Skin epidermis (tissue), 12 donors: ENCODE data around the gene SLC39A1.

Experiments
- H3K27ac ChIP-seq, 21 experiments: fragments of 200-600 bp; sonication (generic) in 11 of 21; one replicate each; pipeline ENCODE4 v1.5.0; 2020; ENCODE audit warnings: mild to moderate bottlenecking in 3 of 21, inconsistent platforms in 2 of 21, moderate library complexity in 2 of 21
- H3K4me3 ChIP-seq, 7 experiments: fragments of 200-600 bp; sonication (generic) in 2 of 7; one replicate each; pipeline ENCODE4 v1.5.0; 2020; ENCODE audit warnings: inconsistent platforms in 2 of 7, mild to moderate bottlenecking in 2 of 7, moderate library complexity in 1 of 7

The SLC39A1 gene

GRCh38 chr1:153936011-153936802, 27.1 kb downstream of the SLC39A1 start:
- H3K27ac ChIP-seq = no peak overlapping the region

GRCh38 chr1:153934746-153935145, 28.6 kb downstream of the SLC39A1 start:
- H3K4me3 ChIP-seq = no peak overlapping the region
- no peak overlapping the region for H3K27ac ChIP-seq

More at GRCh38 chr1:153936011-153936802, 27.1 kb downstream of the SLC39A1 start:
- no peak overlapping the region for H3K4me3 ChIP-seq

GRCh38 chr1:153933955-153934354, 29.4 kb downstream of the SLC39A1 start:
- no peak overlapping the region for H3K4me3 ChIP-seq
- H3K27ac ChIP-seq = no peak overlapping the region

GRCh38 chr1:153933430-153933829, 29.9 kb downstream of the SLC39A1 start:
- H3K27ac ChIP-seq = peak overlapping the region in 1 of 21 experiments; percentile 1
- H3K4me3 ChIP-seq = no peak overlapping the region

GRCh38 chr1:153932156-153933131, 30.9 kb downstream of the SLC39A1 start:
- Histone ChIP-seq H3K4me3 (no peak overlapping the region), H3K27ac (no peak overlapping the region)

- Histone ChIP-seq H3K27ac (no peak overlapping the region), H3K4me3 (no peak overlapping the region)
Measured at GRCh38 chr1:153929981-153930948, 33.1 kb downstream of the SLC39A1 start.

- H3K27ac ChIP-seq = peak overlapping the region in 2 of 21 experiments; percentile 14 to 63
Measured at GRCh38 chr1:153929426-153929825, 33.9 kb downstream of the SLC39A1 start.

GRCh38 chr1:153928791-153929341, 34.5 kb downstream of the SLC39A1 start:
- no peak overlapping the region for H3K4me3 ChIP-seq
- peak overlapping the region in 3 of 21 experiments; percentile 14 to 63 (median 31) for H3K27ac ChIP-seq

More at GRCh38 chr1:153929426-153929825, 33.9 kb downstream of the SLC39A1 start:
- H3K4me3 ChIP-seq = no peak overlapping the region

GRCh38 chr1:153928245-153928644, 35.1 kb downstream of the SLC39A1 start:
- Histone ChIP-seq H3K27ac (peak overlapping the region in 3 of 21 experiments; percentile 12 to 42 (median 31)), H3K4me3 (no peak overlapping the region)

GRCh38 chr1:153926405-153926804, 36.9 kb downstream of the SLC39A1 start:
- Histone ChIP-seq H3K4me3 (no peak overlapping the region), H3K27ac (no peak overlapping the region)

GRCh38 chr1:153922972-153923925, 40.1 kb downstream of the SLC39A1 start, which contains the start of gene GATAD2B:
GATAD2B (minus strand) TSS chr1:153922972; CDS start chr1:153828347, 94,625 bp downstream.
- Histone ChIP-seq H3K27ac (peak within 1 kb of the TSS; percentile 39 to 96 (median 91)), H3K4me3 (peak within 1 kb of the TSS; percentile 62 to 95 (median 84))

GRCh38 chr1:153922076-153922971, 41.0 kb downstream of the SLC39A1 start:
- Histone ChIP-seq H3K27ac (peak overlapping the region; percentile 14 to 96 (median 91)), H3K4me3 (peak overlapping the region; percentile 62 to 95 (median 84))

- H3K27ac ChIP-seq = peak overlapping the region in 18 of 21 experiments; percentile 86 to 96 (median 91)
Measured at GRCh38 chr1:153921803-153922075, 41.6 kb downstream of the SLC39A1 start.

GRCh38 chr1:153921080-153921802, 42.1 kb downstream of the SLC39A1 start:
- Histone ChIP-seq H3K27ac (peak overlapping the region in 16 of 21 experiments; percentile 86 to 96 (median 91)), H3K4me3 (peak overlapping the region; percentile 62 to 95 (median 84))

More at GRCh38 chr1:153921803-153922075, 41.6 kb downstream of the SLC39A1 start:
- H3K4me3 ChIP-seq = peak overlapping the region; percentile 62 to 95 (median 84)

GRCh38 chr1:153919876-153920852, 43.2 kb downstream of the SLC39A1 start:
- Histone ChIP-seq H3K27ac (peak overlapping the region in 8 of 21 experiments; percentile 12 to 86 (median 38)), H3K4me3 (no peak overlapping the region)
